SK-N-SH (cell line): ENCODE measurements around the gene SEPTIN2. TPM values are rescaled to one million over a fixed set of nuclear protein-coding genes. Genes with fewer than 3 reads are reported as not detected.

Experiments
- CTCF ChIA-PET: fragments of 300-600, 350-600 bp; formaldehyde crosslinking; extraction: SDS; loops from one replicate; lab custom pipeline; 2021; lab: Yijun Ruan, JAX
- POLR2A ChIA-PET: fragments of 350-600 bp; sonication (Branson Sonifier 250); formaldehyde crosslinking; extraction: SDS; loops from one replicate; lab custom pipeline; 2020; ENCODE audit warnings: antibody characterized with exemption, inconsistent platforms; lab: Yijun Ruan, JAX
- DNase-seq: peaks from one replicate; pipeline ENCODE4 v3.0.0; 2012
- H2AFZ ChIP-seq: fragments of 200-600 bp; sonication (generic); 2 replicates; pipeline ENCODE4 v1.8.1; 2016; ENCODE audit warnings: antibody characterized with exemption, mild to moderate bottlenecking, low read depth
- H3F3A ChIP-seq: fragments of 200-600 bp; sonication (generic); replicated peaks from 2 replicates; pipeline ENCODE3; 2016; ENCODE audit warnings: antibody characterized with exemption, mild to moderate bottlenecking; ENCODE audit not compliant: insufficient read depth
- H3K27ac ChIP-seq, 2 experiments: fragments of 200-500 bp in 1 of 2; fragments of 200-600 bp in 1 of 2; sonication (Bioruptor generic) in 1 of 2; sonication (generic), shearing (Covaris generic) in 1 of 2; 2 replicates each; pipeline versions ENCODE4 v1.5.1 to v1.6.1; 2014 to 2016; ENCODE audit warnings: low read depth in 2 of 2, inconsistent platforms in 1 of 2, low read length in 1 of 2, mild to moderate bottlenecking in 1 of 2, mixed read lengths in 1 of 2
- H3K27me3 ChIP-seq: fragments of 200-600 bp; sonication (generic), shearing (Covaris generic); 2 replicates; pipeline ENCODE4 v1.6.1; 2016; ENCODE audit warnings: mixed run types; ENCODE audit not compliant: insufficient read depth
- H3K36me3 ChIP-seq, 2 experiments: fragments of 200-500 bp in 1 of 2; fragments of 200-600 bp in 1 of 2; sonication (Bioruptor generic) in 1 of 2; sonication (generic) in 1 of 2; replicated peaks in 1 of 2; 2 replicates each; pipeline versions ENCODE3 to v1.5.1; 2014 to 2016; ENCODE audit warnings: low read length in 1 of 2, mild to moderate bottlenecking in 1 of 2; ENCODE audit not compliant: insufficient read depth in 2 of 2, control insufficient read depth in 1 of 2
- H3K4me1 ChIP-seq, 2 experiments: fragments of 200-500 bp in 1 of 2; fragments of 200-600 bp in 1 of 2; sonication (Bioruptor generic) in 1 of 2; sonication (generic), shearing (Covaris generic) in 1 of 2; 2 replicates each; pipeline versions ENCODE4 v1.5.1 to v1.6.1; 2014 to 2016; ENCODE audit warnings: low read depth in 1 of 2, low read length in 1 of 2, mixed run types in 1 of 2; ENCODE audit not compliant: insufficient read depth in 2 of 2, control insufficient read depth in 1 of 2
- H3K4me2 ChIP-seq: fragments of 200-600 bp; sonication (generic), shearing (Covaris generic); 2 replicates; pipeline ENCODE4 v1.6.1; 2017; ENCODE audit warnings: mixed run types
- H3K4me3 ChIP-seq, 2 experiments: fragments of 200-500 bp in 1 of 2; fragments of 200-600 bp in 1 of 2; sonication (Bioruptor generic) in 1 of 2; sonication (generic), shearing (Covaris generic) in 1 of 2; 2 replicates each; pipeline versions ENCODE4 v1.5.1 to v1.8.1; 2014 to 2016; ENCODE audit warnings: low read depth in 2 of 2, inconsistent platforms in 1 of 2, low read length in 1 of 2, mild to moderate bottlenecking in 1 of 2, mixed read lengths in 1 of 2, moderate library complexity in 1 of 2
- H3K79me2 ChIP-seq: fragments of 200-600 bp; sonication (generic); 2 replicates; pipeline ENCODE4 v1.8.1; 2017; ENCODE audit warnings: mild to moderate bottlenecking; ENCODE audit not compliant: insufficient read depth
- H3K9ac ChIP-seq: fragments of 200-600 bp; sonication (generic); 2 replicates; pipeline ENCODE4 v1.6.1; 2017; ENCODE audit warnings: mixed run types
- H3K9me2 ChIP-seq: fragments of 200-600 bp; sonication (generic); 2 replicates; pipeline ENCODE4 v1.6.1; 2017; ENCODE audit warnings: mixed run types
- H3K9me3 ChIP-seq: fragments of 200-600 bp; sonication (generic); 2 replicates; pipeline ENCODE4 v1.6.1; 2017; ENCODE audit warnings: mixed run types, mild to moderate bottlenecking, moderate library complexity
- H4K20me1 ChIP-seq: fragments of 200-600 bp; sonication (generic); 2 replicates; pipeline ENCODE4 v1.6.1; 2017; ENCODE audit warnings: mild to moderate bottlenecking, mixed run types; ENCODE audit not compliant: insufficient read depth
- CHD2 ChIP-seq: fragments of 150-350 bp; IDR thresholded peaks from 2 replicates; pipeline ENCODE4 v1.6.1; 2018; ENCODE audit warnings: low read length; ENCODE audit not compliant: partially characterized antibody
- CTCF ChIP-seq: fragments of 200-600 bp; sonication (generic); IDR thresholded peaks from 2 replicates; pipeline ENCODE4 v1.6.1; 2017; ENCODE audit warnings: antibody characterized with exemption, mild to moderate bottlenecking, moderate library complexity
- ELF1 ChIP-seq: IDR thresholded peaks from 2 replicates; pipeline ENCODE4 v1.4.0; 2012
- EZH2phosphoT487 ChIP-seq: fragments of 200-600 bp; sonication (generic); IDR thresholded peaks from 2 replicates; pipeline ENCODE4 v1.6.1; 2017; ENCODE audit warnings: low read depth, mixed run types, mild to moderate bottlenecking, antibody characterized with exemption, moderate library complexity, borderline replicate concordance
- FOSL2 ChIP-seq: IDR thresholded peaks from 2 replicates; pipeline ENCODE4 v1.4.0; 2012; ENCODE audit warnings: low read depth, mild to moderate bottlenecking, moderate library complexity, borderline replicate concordance
- FOXM1 ChIP-seq: IDR thresholded peaks from 2 replicates; pipeline ENCODE4 v1.4.0; 2012; ENCODE audit warnings: low read depth, mild to moderate bottlenecking
- GABPA ChIP-seq: IDR thresholded peaks from 2 replicates; pipeline ENCODE4 v1.4.0; 2012; ENCODE audit warnings: low read depth, mild to moderate bottlenecking
- GATA2 ChIP-seq: sonication (generic); formaldehyde crosslinking; IDR thresholded peaks from 2 replicates; pipeline ENCODE4 v1.5.0; 2020; ENCODE audit warnings: mild to moderate bottlenecking, missing genetic modification reagents
- IRF3 ChIP-seq: fragments of 150-350 bp; IDR thresholded peaks from 2 replicates; pipeline ENCODE4 v1.6.1; 2016; ENCODE audit warnings: mild to moderate bottlenecking, low read depth, low read length
- JUND ChIP-seq: IDR thresholded peaks from 2 replicates; pipeline ENCODE4 v1.4.0; 2012
- MXI1 ChIP-seq: IDR thresholded peaks from 2 replicates; pipeline ENCODE4 v1.6.1; 2012; ENCODE audit warnings: mild to moderate bottlenecking, low read depth, low read length, improper control_type of control experiment
- NRF1 ChIP-seq: IDR thresholded peaks from 2 replicates; pipeline ENCODE4 v1.6.1; 2012; ENCODE audit warnings: low read depth, mild to moderate bottlenecking, low read length
- PBX3 ChIP-seq: IDR thresholded peaks from 2 replicates; pipeline ENCODE4; 2012
- RAD21 ChIP-seq: IDR thresholded peaks from 2 replicates; pipeline ENCODE4 v1.6.1; 2012; ENCODE audit warnings: mild to moderate bottlenecking, low read length
- RFX5 ChIP-seq: IDR thresholded peaks from 2 replicates; pipeline ENCODE4 v1.6.1; 2012; ENCODE audit warnings: mild to moderate bottlenecking, improper control_type of control experiment, low read length
- RXRA ChIP-seq: IDR thresholded peaks from 2 replicates; pipeline ENCODE4 v1.4.0; 2012; ENCODE audit warnings: low read depth, mild to moderate bottlenecking, borderline replicate concordance
- SIN3A ChIP-seq: IDR thresholded peaks from 2 replicates; pipeline ENCODE4 v1.6.1; 2012; ENCODE audit warnings: low read depth, mild to moderate bottlenecking, low read length, moderate library complexity, borderline replicate concordance
- TAF1 ChIP-seq: IDR thresholded peaks from 2 replicates; pipeline ENCODE4 v1.6.1; 2012; ENCODE audit warnings: low read depth, mild to moderate bottlenecking, low read length, moderate library complexity, borderline replicate concordance
- TEAD4 ChIP-seq: IDR thresholded peaks from 2 replicates; pipeline ENCODE4 v1.4.0; 2012; ENCODE audit warnings: mild to moderate bottlenecking, borderline replicate concordance; ENCODE audit not compliant: insufficient read depth
- YY1 ChIP-seq: IDR thresholded peaks from 2 replicates; pipeline ENCODE4 v1.4.0; 2012; ENCODE audit warnings: low read depth, mild to moderate bottlenecking
- ZBTB33 ChIP-seq: IDR thresholded peaks from 2 replicates; pipeline ENCODE4 v1.4.0; 2012; ENCODE audit warnings: low read depth, borderline replicate concordance
- WGBS: methylation state at CpG from one replicate; pipeline ENCODE4 v1.1.6; 2017; ENCODE audit warnings: low lambda C conversion rate; 5-methylcytosine and 5-hydroxymethylcytosine counted together
- polyA plus RNA-seq, 3 experiments: library from polyadenylated mRNA; depleted of rRNA; stranded (reverse); fragments of >200 nt; gene quantifications; 2 replicates each; pipeline ENCODE4 v1.2.3, GENCODE V29; 2012
- TF ChIP-seq, protein P1 (sequence below): fragments of 150-350 bp; IDR thresholded peaks from 2 replicates; pipeline ENCODE4 v1.6.1; 2017; ENCODE audit warnings: antibody characterized with exemption, low read length, low read depth, borderline replicate concordance

The SEPTIN2 gene
- polyA plus RNA-seq, 1 of the 3 experiments (the other 2 are of a cell fraction) = 226 TPM

DNA sequence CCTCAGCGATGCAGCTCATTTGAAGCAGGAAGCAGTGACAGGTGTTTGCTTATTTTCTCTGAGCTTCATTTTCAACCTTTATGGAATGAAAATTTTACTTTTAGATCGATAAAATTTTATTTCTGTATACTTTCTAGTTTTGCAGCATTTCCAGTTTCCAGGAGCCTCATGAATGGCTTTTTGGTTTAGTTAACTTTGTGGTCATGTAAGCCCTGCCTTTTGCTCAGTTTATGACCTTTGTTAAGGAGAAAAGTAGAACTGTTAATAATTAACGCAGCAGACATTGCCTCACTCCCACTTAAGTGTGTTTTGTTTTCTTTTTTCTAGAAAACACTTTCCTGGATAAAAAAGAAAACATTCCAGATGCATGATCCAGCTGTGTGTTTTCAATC lies 35.9 kb downstream of the SEPTIN2 start:
- Histone ChIP-seq H3K9me2 (no peaks in the 10 kb centered on the region), H3K79me2 (peaks cover 3% of the 10 kb centered on the region), H3F3A (peaks cover 51% of the 10 kb centered on the region), H2AFZ (no peak overlapping the region), H3K4me3 (no peak overlapping the region), H3K27ac (no peak overlapping the region), H3K9me3 (no peaks in the 10 kb centered on the region), H4K20me1 (no peaks in the 10 kb centered on the region; the same call in 1 of the 2 replicates), H3K36me3 (peaks cover 55 to 72% of the 10 kb centered on the region in 2 experiments), H3K4me1 (peaks cover 0 to 4% of the 10 kb centered on the region in 2 experiments; a peak in 1 of 4 replicates), H3K27me3 (no peaks in the 10 kb centered on the region), H3K4me2 (no peak overlapping the region), H3K9ac (no peak overlapping the region)
- no peak for TF ChIP-seq FOSL2
- no peak for TF ChIP-seq FOXM1
- TF ChIP-seq JUND = no peak
- 80% methylated on average over 3 of the region's 3 CpGs for WGBS
- CTCF ChIA-PET = interaction anchor here (0.7 kb wide), 1 partner anchor 346 kb away, joined by 3 read pairs; no protein-coding TSS in a partner anchor
- no peak for DNase-seq
- POLR2A ChIA-PET = no interaction called here

- CTCF ChIA-PET = no interaction called here
Measured at GRCh38 chr2:241352227-241352626, 36.5 kb downstream of the SEPTIN2 start.

More at GRCh38 chr2:241352227-241352626, 36.5 kb downstream of the SEPTIN2 start:
- H3K4me1 ChIP-seq = peaks cover 0 to 8% of the 10 kb centered on the region in 2 experiments; a peak in 2 of 4 replicates
- peaks cover 49 to 66% of the 10 kb centered on the region in 2 experiments for H3K36me3 ChIP-seq
- no peak for DNase-seq
- H3K4me2 ChIP-seq = no peak overlapping the region
- no peak overlapping the region for H3K4me3 ChIP-seq
- peaks cover 9% of the 10 kb centered on the region for H3K79me2 ChIP-seq
- H3K27ac ChIP-seq = no peak overlapping the region; a peak in 1 of 4 replicates
- H4K20me1 ChIP-seq = peaks cover 3% of the 10 kb centered on the region; the same call in 1 of the 2 replicates
- no peaks in the 10 kb centered on the region for H3K9me3 ChIP-seq
- H2AFZ ChIP-seq = no peak overlapping the region
- TF ChIP-seq RXRA (no peak), IRF3 (no peak), CHD2 (no peak), ZBTB33 (no peak), NRF1 (no peak), TEAD4 (no peak), ELF1 (no peak), PBX3 (no peak), MXI1 (no peak), RFX5 (no peak), CTCF (no peak), FOSL2 (no peak), SIN3A (no peak), GATA2 (no peak), YY1 (no peak), GABPA (no peak), RAD21 (no peak), TAF1 (no peak), EZH2phosphoT487 (no peak)
- TF ChIP-seq, protein P1, sequence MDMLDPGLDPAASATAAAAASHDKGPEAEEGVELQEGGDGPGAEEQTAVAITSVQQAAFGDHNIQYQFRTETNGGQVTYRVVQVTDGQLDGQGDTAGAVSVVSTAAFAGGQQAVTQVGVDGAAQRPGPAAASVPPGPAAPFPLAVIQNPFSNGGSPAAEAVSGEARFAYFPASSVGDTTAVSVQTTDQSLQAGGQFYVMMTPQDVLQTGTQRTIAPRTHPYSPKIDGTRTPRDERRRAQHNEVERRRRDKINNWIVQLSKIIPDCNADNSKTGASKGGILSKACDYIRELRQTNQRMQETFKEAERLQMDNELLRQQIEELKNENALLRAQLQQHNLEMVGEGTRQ = no peak
- TF ChIP-seq, all 33 proteins: peak for 0
- WGBS = 87% methylated on average over 3 of the region's 3 CpGs
- Histone ChIP-seq H3K27me3 (no peaks in the 10 kb centered on the region), H3K9me2 (no peaks in the 10 kb centered on the region), H3K9ac (no peak overlapping the region), H3F3A (peaks cover 51% of the 10 kb centered on the region)
- POLR2A ChIA-PET = no interaction called here
